K562 (cell line): ENCODE measurements around the gene ELOF1. TPM values are rescaled to one million over a fixed set of nuclear protein-coding genes. Genes with fewer than 3 reads are reported as not detected.

Experiments
- AFF1 ChIP-seq, 2 experiments: fragments of 450-650 bp; IDR thresholded peaks; 2 replicates each; pipeline ENCODE4 v1.6.1; 2018; ENCODE audit warnings: mild to moderate bottlenecking in 2 of 2, low read depth in 1 of 2; ENCODE audit not compliant: partially characterized antibody in 2 of 2
- ATF6 ChIP-seq: sonication (generic); formaldehyde crosslinking; IDR thresholded peaks from 2 replicates; pipeline ENCODE4 v1.4.0; 2020; ENCODE audit warnings: mild to moderate bottlenecking, missing genetic modification reagents
- CHD1 ChIP-seq: fragments of 200-600 bp; sonication (generic); IDR thresholded peaks from one replicate; pipeline ENCODE4 v1.6.1; 2012; ENCODE audit warnings: mild to moderate bottlenecking, moderate library complexity, low read length, inconsistent platforms
- E2F6 ChIP-seq, 2 experiments: IDR thresholded peaks; 2 replicates each; pipeline ENCODE4 v1.6.1; 2011; ENCODE audit warnings: borderline replicate concordance in 1 of 2, control low read depth in 1 of 2, low read depth in 1 of 2, low read length in 1 of 2, mild to moderate bottlenecking in 1 of 2, mixed read lengths in 1 of 2, moderate library complexity in 1 of 2; ENCODE audit not compliant: insufficient read depth in 1 of 2, insufficient read length in 1 of 2, poor library complexity in 1 of 2, severe bottlenecking in 1 of 2; ENCODE audit errors: extremely low read depth in 1 of 2
- JUND ChIP-seq, 2 experiments: IDR thresholded peaks; 2 replicates in 1 of 2; 3 replicates in 1 of 2; pipeline ENCODE4 v1.6.1; 2011; ENCODE audit warnings: borderline replicate concordance in 2 of 2, low read depth in 2 of 2, low read length in 2 of 2, improper control_type of control experiment in 1 of 2, missing biosample characterization in 1 of 2, missing genetic modification characterization in 1 of 2, missing genetic modification reagents in 1 of 2
- KLF1 ChIP-seq: fragments of 450-650 bp; IDR thresholded peaks from 2 replicates; pipeline ENCODE4 v1.6.1; 2016; ENCODE audit warnings: missing genetic modification characterization, missing compliant biosample characterization
- TAF9B ChIP-seq: fragments of 450-650 bp; IDR thresholded peaks from 2 replicates; pipeline ENCODE4 v1.6.1; 2018; ENCODE audit warnings: mild to moderate bottlenecking; ENCODE audit not compliant: partially characterized antibody
- XRCC5 ChIP-seq: fragments of 200-400 bp; formaldehyde crosslinking; IDR thresholded peaks from 2 replicates; pipeline ENCODE4 v1.6.1; 2017; ENCODE audit warnings: low read depth, mild to moderate bottlenecking, low read length
- ZC3H4 ChIP-seq: sonication (generic); formaldehyde crosslinking; IDR thresholded peaks from 2 replicates; pipeline ENCODE4 v1.9.0; 2021; ENCODE audit warnings: missing genetic modification reagents, borderline replicate concordance
- polyA plus RNA-seq, 8 experiments: library from polyadenylated mRNA; depleted of rRNA in 4 of 8; stranded (reverse) in 5 of 8; unstranded in 3 of 8; fragments of >200 nt; fragmentation: Nextera tagmentation in 2 of 8; fragmentation: Illumina TruSeq in 1 of 8; extraction: Ambion mirVana in 2 of 8; extraction: Trizol in 1 of 8; gene quantifications; 2 replicates each; pipeline versions ENCODE4 v1.2.1 to v1.2.3, GENCODE V29; 2011 to 2014; ENCODE audit warnings: inconsistent platforms in 1 of 8, missing spikeins in 1 of 8
- total RNA-seq, 7 experiments: library from RNA; depleted of rRNA in 6 of 7; stranded (reverse); fragments of >200 nt in 6 of 7; fragmentation: Illumina TruSeq in 2 of 7; extraction: Trizol in 2 of 7; gene quantifications; 2 replicates each; pipeline versions ENCODE4 v1.2.1 to v1.2.3, GENCODE V29; 2011 to 2021; ENCODE audit warnings: low replicate concordance in 1 of 7

The ELOF1 gene
- total and polyA plus RNA-seq, 9 of the 15 experiments (the other 6 are each of a cell fraction or from before 2014, with no cell fraction given), result 16.7 to 147 (median 74.2) TPM

GRCh38 chr19:11560404-11561051 is 1.5 kb upstream of the ELOF1 start (continued):
- TF ChIP-seq E2F6 (IDR thresholded peaks at IDR 0.05; ENCODE audit: borderline replicate concordance in 1 of 2, extremely low read depth in 1 of 2, insufficient read depth in 1 of 2, insufficient read length in 1 of 2, low read depth in 1 of 2, low read length in 1 of 2, poor library complexity in 1 of 2, severe bottlenecking in 1 of 2) (no peak), CHD1 (peak; percentile 4), JUND (IDR thresholded peaks at IDR 0.05; ENCODE audit: borderline replicate concordance, low read depth, low read length) (0 out of 2 replicates have a peak, but pooled peaks have one; percentile 6), JUND (tag; IDR thresholded peaks at IDR 0.05; ENCODE audit: borderline replicate concordance, low read depth, low read length) (peak; percentile 61; the same call in 1 of the 3 replicates), KLF1 (tag) (no peak), AFF1 (IDR thresholded peaks at IDR 0.05; ENCODE audit: low read depth in 1 of 2, partially characterized antibody in 2 of 2) (peak in 1 of 2 experiments; percentile 50), ATF6 (CRISPR knock-in tag) (no peak), XRCC5 (no peak), ZC3H4 (CRISPR knock-in tag) (no peak), TAF9B (peak; percentile 44)
